SU-DHL-6 (cell line): ENCODE data around the gene CPT1B.

Experiments
- H2AFZ ChIP-seq: fragments of 200-600 bp; sonication (generic); 2 replicates; pipeline ENCODE4 v1.6.1; 2014; ENCODE audit warnings: low read depth, mild to moderate bottlenecking, moderate library complexity, mixed read lengths, antibody characterized with exemption, low read length; ENCODE audit not compliant: severe bottlenecking
- H3F3A ChIP-seq: fragments of 200-600 bp; shearing (Covaris generic); 2 replicates; pipeline ENCODE4 v1.6.0; 2016; ENCODE audit warnings: antibody characterized with exemption, mild to moderate bottlenecking; ENCODE audit not compliant: insufficient read depth
- H3K27ac ChIP-seq: fragments of 200-600 bp; sonication (generic); 2 replicates; pipeline ENCODE4 v1.5.1; 2016; ENCODE audit warnings: low read depth, mild to moderate bottlenecking, low read length, moderate library complexity, mixed read lengths
- H3K27me3 ChIP-seq: fragments of 200-600 bp; sonication (generic), shearing (Covaris generic); 2 replicates; pipeline ENCODE4 v1.6.0; 2014; ENCODE audit warnings: mild to moderate bottlenecking, low read length
- H3K36me3 ChIP-seq: fragments of 200-600 bp; sonication (generic); 2 replicates; pipeline ENCODE4 v1.6.1; 2014; ENCODE audit warnings: mild to moderate bottlenecking, low read length, mixed read lengths
- H3K4me2 ChIP-seq: fragments of 300-600, 200-600 bp; shearing (Covaris generic), sonication (generic); 2 replicates; pipeline ENCODE4 v1.6.0; 2014; ENCODE audit warnings: low read length, low read depth, mild to moderate bottlenecking; ENCODE audit not compliant: poor library complexity, severe bottlenecking
- H3K4me3 ChIP-seq: fragments of 200-600 bp; sonication (generic); 2 replicates; pipeline ENCODE4 v1.5.1; 2014; ENCODE audit warnings: antibody characterized with exemption, low read length, mild to moderate bottlenecking, mixed read lengths; ENCODE audit not compliant: insufficient read depth, poor library complexity, severe bottlenecking
- H3K79me2 ChIP-seq: fragments of 200-600 bp; sonication (generic); 2 replicates; pipeline ENCODE4 v1.6.1; 2014; ENCODE audit warnings: mild to moderate bottlenecking, low read length, moderate library complexity; ENCODE audit not compliant: insufficient read depth
- H3K9ac ChIP-seq: fragments of 200-600 bp; sonication (generic); 2 replicates; pipeline ENCODE4 v1.7.0; 2014; ENCODE audit warnings: mild to moderate bottlenecking, low read length
- H3K9me2 ChIP-seq: fragments of 200-600 bp; sonication (generic); replicated peaks from 2 replicates; pipeline ENCODE4 v1.6.1; 2014; ENCODE audit warnings: low read length; ENCODE audit not compliant: insufficient read depth
- H3K9me3 ChIP-seq: fragments of 200-600 bp; sonication (generic); 2 replicates; pipeline ENCODE4 v1.6.1; 2014; ENCODE audit warnings: low read length, mixed read lengths; ENCODE audit not compliant: insufficient read depth
- H4K20me1 ChIP-seq: fragments of 200-600 bp; sonication (generic); 2 replicates; pipeline ENCODE4 v1.6.1; 2014; ENCODE audit warnings: low read depth, mild to moderate bottlenecking, antibody characterized with exemption, low read length, moderate library complexity, mixed read lengths
- CTCF ChIP-seq: fragments of 200-600 bp; sonication (generic); IDR thresholded peaks from one replicate; pipeline ENCODE4 v1.5.1; 2017; ENCODE audit warnings: antibody characterized with exemption, mild to moderate bottlenecking, low read length, moderate library complexity; ENCODE audit not compliant: insufficient read depth, poor library complexity, severe bottlenecking
- EZH2phosphoT487 ChIP-seq: fragments of 200-600 bp; sonication (generic), shearing (Covaris generic); conservative IDR thresholded peaks from 2 replicates; pipeline ENCODE4 v1.6.1; 2018; ENCODE audit warnings: mild to moderate bottlenecking, antibody characterized with exemption, low read length, moderate library complexity, mixed read lengths

The CPT1B gene

DNA sequence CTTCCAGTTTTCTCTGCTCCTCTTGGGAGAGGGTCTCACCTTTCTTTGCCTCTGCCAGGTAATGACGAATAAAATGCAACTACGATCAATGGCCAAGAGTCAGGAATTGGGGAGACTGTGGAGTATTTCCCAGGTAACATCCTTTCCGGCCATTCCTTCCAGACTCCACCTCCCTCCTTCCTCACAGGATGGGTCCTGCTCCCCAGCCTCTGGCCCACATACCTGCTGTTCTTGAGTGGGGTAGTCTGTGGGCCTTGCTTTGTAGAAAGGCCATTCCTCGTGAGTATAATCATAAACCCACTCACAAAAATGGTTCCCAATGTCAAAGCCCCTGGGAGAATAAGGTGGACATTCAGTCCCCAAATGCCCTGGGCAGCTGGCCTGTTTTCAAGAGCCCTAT is 1.5 kb upstream of the CPT1B start:
- no peak overlapping the region for H3K9ac ChIP-seq
- no peak overlapping the region for H3K4me3 ChIP-seq
- no peaks in the 10 kb centered on the region for H3K36me3 ChIP-seq
- no peak overlapping the region for H2AFZ ChIP-seq
- no peak overlapping the region for H3K27ac ChIP-seq
- no peaks in the 10 kb centered on the region for H3K27me3 ChIP-seq
- no peaks in the 10 kb centered on the region for H3K9me2 ChIP-seq
- no peaks in the 10 kb centered on the region; the same call in 1 of the 2 replicates for H4K20me1 ChIP-seq
- no peak overlapping the region for H3K4me2 ChIP-seq
- H3F3A ChIP-seq = no peaks in the 10 kb centered on the region
- TF ChIP-seq EZH2phosphoT487 = no peak
- peaks cover 8% of the 10 kb centered on the region for H3K79me2 ChIP-seq
- no peaks in the 10 kb centered on the region for H3K9me3 ChIP-seq

GRCh38 chr22:50578776-50579310 is 616 bp upstream of the CPT1B start:
- H3K9ac ChIP-seq = no peak overlapping the region
- H3K27me3 ChIP-seq = no peaks in the 10 kb centered on the region
- H3K36me3 ChIP-seq = no peaks in the 10 kb centered on the region
- no peaks in the 10 kb centered on the region for H3K9me2 ChIP-seq
- H3K9me3 ChIP-seq = no peaks in the 10 kb centered on the region
- TF ChIP-seq EZH2phosphoT487 (no peak), CTCF (no peak)
- H4K20me1 ChIP-seq = no peaks in the 10 kb centered on the region; the same call in 1 of the 2 replicates
- no peak overlapping the region for H3K4me2 ChIP-seq
- no peak overlapping the region for H3K27ac ChIP-seq
- H3K79me2 ChIP-seq = peaks cover 8% of the 10 kb centered on the region
- H3K4me3 ChIP-seq = no peak overlapping the region
- H3F3A ChIP-seq = no peaks in the 10 kb centered on the region
- no peak overlapping the region for H2AFZ ChIP-seq

- H3K27me3 ChIP-seq = no peaks in the 10 kb centered on the region
- no peak overlapping the region for H3K4me3 ChIP-seq
- no peak overlapping the region for H3K27ac ChIP-seq
- no peak for TF ChIP-seq EZH2phosphoT487
- TF ChIP-seq CTCF = no peak
- H3K36me3 ChIP-seq = no peaks in the 10 kb centered on the region
- H4K20me1 ChIP-seq = no peaks in the 10 kb centered on the region; the same call in 1 of the 2 replicates
- H3K79me2 ChIP-seq = peaks cover 8% of the 10 kb centered on the region
- no peaks in the 10 kb centered on the region for H3K9me3 ChIP-seq
- H2AFZ ChIP-seq = no peak overlapping the region
- H3K9me2 ChIP-seq = no peaks in the 10 kb centered on the region
- no peak overlapping the region for H3K9ac ChIP-seq
- no peaks in the 10 kb centered on the region for H3F3A ChIP-seq
- H3K4me2 ChIP-seq = no peak overlapping the region
Measured at GRCh38 chr22:50577697-50577986, 585 bp downstream of the CPT1B start.

DNA sequence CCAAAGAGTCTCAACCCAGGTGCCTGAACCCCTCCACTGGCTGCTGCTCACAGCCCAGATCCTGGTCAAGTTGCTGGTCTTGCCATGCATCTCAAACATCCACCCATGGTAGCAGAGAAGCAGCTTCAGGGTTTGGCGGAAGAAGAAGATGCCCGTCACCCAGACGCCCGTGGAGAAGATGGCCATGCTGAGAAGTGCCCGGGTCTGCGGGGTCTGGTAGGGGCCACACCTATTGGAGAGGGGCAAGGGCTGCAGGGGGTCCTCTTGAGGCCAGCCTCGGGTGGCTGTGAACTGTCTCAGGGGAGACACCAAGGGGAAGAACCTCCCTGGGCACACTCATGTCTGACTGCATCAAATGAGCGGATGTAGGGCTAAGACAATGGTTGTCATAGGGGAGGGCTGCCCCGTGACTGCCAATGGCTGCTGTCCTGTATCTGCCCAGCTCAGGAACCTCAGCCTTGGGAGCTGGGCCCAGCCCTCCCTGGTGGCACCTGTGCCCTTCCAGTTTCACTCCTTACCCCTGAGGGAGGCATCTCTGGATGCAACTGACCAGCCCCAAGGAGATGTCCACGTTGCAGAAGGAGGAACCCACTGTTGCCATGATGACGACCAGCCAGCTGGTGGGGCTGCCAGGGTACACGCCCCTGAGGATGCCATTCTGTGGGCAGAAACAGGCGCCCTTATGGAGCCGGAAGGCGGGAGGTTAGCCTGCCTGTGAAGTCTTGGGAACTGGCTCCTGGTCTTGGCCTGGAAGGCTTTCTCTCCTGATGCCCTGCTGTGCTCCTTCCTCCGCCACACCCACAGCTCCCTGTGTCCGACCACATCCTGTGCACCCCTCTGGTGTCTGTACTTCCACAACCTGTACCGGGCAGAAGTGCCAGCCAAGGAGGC is 1.2 kb downstream of the CPT1B start:
- Histone ChIP-seq H3K27ac (no peak overlapping the region), H3K4me2 (no peak overlapping the region), H3K9ac (no peak overlapping the region), H3K9me2 (no peaks in the 10 kb centered on the region), H3K27me3 (no peaks in the 10 kb centered on the region), H3K9me3 (no peaks in the 10 kb centered on the region), H3K4me3 (no peak overlapping the region), H3F3A (no peaks in the 10 kb centered on the region), H3K36me3 (no peaks in the 10 kb centered on the region), H2AFZ (no peak overlapping the region), H3K79me2 (peaks cover 7% of the 10 kb centered on the region), H4K20me1 (no peaks in the 10 kb centered on the region; the same call in 1 of the 2 replicates)
- TF ChIP-seq EZH2phosphoT487 (no peak), CTCF (no peak)
